ENCODE data around the gene PTPN4.

Gene PTPN4

GRCh38 chr2:119730671-119731177, 29.0 kb upstream of the PTPN4 start:
- in situ Hi-C loops (cut with MboI; ENCODE audit: low sequenced_read_pairs): no loop called here

DNA sequence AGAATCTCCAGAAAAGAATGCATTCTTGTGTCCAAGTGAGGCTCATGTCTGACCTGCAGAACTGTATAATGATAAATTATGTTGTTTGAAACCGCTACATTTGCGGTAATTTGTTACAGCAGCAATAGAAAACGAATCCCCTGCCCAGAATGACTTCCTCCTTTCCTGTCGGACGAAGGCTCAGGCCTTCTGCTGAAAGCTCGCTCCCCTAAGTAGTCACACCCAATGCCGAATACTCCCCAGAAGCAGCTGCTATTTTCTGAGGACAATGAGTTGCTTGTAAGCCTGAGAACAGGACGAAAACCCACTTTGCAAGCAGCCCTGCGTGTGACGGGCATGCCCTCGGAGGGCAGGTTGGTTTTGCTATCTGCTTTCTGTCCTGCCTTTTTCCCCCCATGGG, 27.7 kb upstream of the PTPN4 start:
- in situ Hi-C loops (cut with MboI; ENCODE audit: low sequenced_read_pairs): no loop called here

GRCh38 chr2:119732601-119733164, 27.0 kb upstream of the PTPN4 start:
- in situ Hi-C loops (cut with MboI; ENCODE audit: low sequenced_read_pairs): no loop called here

DNA sequence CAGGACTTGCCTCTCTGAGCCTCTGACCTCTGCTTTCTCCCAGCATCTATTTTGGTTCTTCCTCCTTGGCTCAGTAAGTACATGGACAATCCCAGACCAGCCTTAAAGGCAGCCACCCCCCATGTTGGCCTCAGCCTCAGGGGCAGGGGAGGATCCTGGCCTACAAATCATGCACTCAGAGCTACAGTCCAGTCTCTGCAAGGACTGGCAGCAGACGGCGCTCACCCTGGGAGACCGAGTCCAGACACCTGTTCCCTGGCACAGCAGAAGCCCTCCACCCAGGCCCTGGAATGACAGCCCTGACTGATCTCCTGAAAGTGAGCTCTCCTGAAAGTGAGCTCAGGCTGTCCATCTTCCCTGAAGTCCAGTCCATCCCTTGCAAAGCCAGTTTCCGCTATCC, 25.7 kb upstream of the PTPN4 start:
- in situ Hi-C loops (cut with MboI; ENCODE audit: low sequenced_read_pairs): no loop called here

DNA sequence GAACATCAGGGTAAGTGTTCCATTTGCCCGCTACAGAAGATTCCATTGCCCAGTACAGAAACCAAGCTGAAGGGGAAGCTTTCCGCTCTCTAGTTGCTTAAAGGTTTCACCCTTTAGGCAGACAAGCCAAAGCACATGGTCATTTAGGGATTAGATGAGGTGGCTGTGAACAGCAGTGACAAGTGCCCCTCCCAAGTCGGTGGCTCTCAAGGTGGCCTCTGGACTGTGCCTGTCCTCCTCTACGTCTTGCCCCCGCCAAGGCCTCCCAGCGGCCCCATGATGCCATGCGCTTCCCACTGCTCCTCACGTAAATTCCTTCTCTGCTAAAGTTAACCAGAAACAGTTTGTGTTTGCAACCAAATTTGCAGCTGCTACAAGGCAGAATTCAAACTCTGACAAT, 24.2 kb upstream of the PTPN4 start:
- in situ Hi-C loops (cut with MboI; ENCODE audit: low sequenced_read_pairs): no loop called here

- in situ Hi-C loops (cut with MboI; ENCODE audit: low sequenced_read_pairs): no loop called here
These were observed 23.7 kb upstream of the PTPN4 start for GRCh38 chr2:119736021-119736420.

GRCh38 chr2:119739580-119740255, 20.0 kb upstream of the PTPN4 start:
- in situ Hi-C loops (cut with MboI; ENCODE audit: low sequenced_read_pairs): no loop called here

GRCh38 chr2:119741001-119741400, 18.7 kb upstream of the PTPN4 start:
- in situ Hi-C loops (cut with MboI; ENCODE audit: low sequenced_read_pairs): no loop called here

GRCh38 chr2:119741868-119742267, 17.9 kb upstream of the PTPN4 start:
- in situ Hi-C loops (cut with MboI; ENCODE audit: low sequenced_read_pairs): no loop called here

- in situ Hi-C loops (cut with MboI; ENCODE audit: low sequenced_read_pairs): no loop called here
These were observed 15.3 kb upstream of the PTPN4 start for GRCh38 chr2:119744335-119744939.

DNA sequence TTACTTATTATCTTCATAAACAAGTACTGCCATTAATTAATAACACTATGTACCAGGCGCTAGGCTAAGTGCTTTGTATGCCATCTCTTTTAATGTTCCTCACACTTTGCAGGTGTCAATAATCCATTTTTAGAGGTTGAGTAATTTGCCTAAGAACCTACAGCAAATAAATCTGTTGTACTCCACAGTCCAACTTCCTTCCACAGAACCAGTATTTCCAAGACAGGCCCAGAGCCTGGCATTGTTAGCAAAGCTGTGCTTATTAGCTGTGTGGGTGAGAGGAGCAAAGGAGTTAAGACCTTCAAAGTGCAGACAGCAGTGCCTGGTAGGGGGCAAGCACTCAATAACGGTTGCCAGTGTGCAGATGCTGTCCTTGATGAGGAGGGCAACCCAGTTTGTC, 14.2 kb upstream of the PTPN4 start:
- in situ Hi-C loops (cut with MboI; ENCODE audit: low sequenced_read_pairs): no loop called here

- in situ Hi-C loops (cut with MboI; ENCODE audit: low sequenced_read_pairs): no loop called here
These were observed 12.7 kb upstream of the PTPN4 start for GRCh38 chr2:119746836-119747686.

DNA sequence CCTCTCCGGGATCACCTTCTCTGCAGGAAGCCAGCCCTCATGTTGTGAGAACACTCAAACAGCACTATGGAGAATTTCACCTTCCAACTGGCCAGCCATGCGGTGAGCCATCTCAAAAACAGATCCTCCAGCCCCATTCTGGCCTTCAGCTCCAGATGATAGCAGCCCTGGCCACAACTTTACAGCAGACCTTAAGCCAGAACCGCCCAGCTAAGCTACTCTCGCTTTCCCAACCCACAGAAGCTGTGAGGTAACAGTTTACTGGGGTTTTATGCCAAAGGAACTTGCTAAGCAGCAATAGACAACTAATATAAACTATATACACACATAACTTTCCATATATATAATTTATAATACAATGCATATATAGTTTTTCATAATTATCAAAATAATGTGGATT, 11.6 kb upstream of the PTPN4 start:
- in situ Hi-C loops (cut with MboI; ENCODE audit: low sequenced_read_pairs): no loop called here

- in situ Hi-C loops (cut with MboI; ENCODE audit: low sequenced_read_pairs): no loop called here
These were observed 10.2 kb upstream of the PTPN4 start for GRCh38 chr2:119749477-119750012.

DNA sequence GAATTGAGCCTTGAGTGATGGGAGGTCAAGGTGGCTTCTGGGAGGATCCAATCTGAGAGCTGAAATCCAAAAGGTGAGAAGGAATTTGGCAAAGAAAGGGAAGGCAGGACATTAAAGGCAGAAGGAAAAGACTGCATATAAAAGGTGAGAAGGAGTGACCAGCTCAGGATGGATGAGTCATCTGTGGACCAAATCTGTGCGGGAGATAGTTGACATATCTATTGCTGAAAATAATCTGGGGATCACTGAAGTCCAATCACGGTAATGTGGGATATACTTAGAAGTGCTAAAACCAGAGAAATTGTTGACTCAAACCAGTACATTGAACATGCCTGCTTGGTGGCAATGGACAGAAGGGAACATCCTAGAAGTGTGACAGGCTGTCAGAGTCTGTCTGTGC, 8.0 kb upstream of the PTPN4 start:
- in situ Hi-C loops (cut with MboI; ENCODE audit: low sequenced_read_pairs): no loop called here

- in situ Hi-C loops (cut with MboI; ENCODE audit: low sequenced_read_pairs): no loop called here
These were observed 6.4 kb upstream of the PTPN4 start for GRCh38 chr2:119753041-119753929.

DNA sequence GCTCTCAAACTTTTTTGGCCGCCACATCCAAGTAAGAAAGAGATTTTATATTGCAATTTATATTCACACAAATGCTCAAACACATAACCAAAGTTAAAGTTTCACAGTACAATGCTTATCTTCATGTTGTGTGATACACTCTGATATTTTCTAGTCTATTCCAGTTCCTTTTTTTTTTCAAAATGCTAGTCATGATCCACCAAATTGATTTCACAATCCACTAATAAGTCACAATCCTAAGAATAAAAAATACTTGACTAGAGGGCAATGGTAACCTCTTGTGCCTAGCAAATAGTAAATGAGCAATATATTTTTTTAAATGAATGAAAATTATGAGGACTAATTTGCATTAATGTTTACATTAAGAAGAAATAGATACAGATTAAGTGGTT, 5.8 kb upstream of the PTPN4 start:
- in situ Hi-C loops (cut with MboI; ENCODE audit: low sequenced_read_pairs): no loop called here

DNA sequence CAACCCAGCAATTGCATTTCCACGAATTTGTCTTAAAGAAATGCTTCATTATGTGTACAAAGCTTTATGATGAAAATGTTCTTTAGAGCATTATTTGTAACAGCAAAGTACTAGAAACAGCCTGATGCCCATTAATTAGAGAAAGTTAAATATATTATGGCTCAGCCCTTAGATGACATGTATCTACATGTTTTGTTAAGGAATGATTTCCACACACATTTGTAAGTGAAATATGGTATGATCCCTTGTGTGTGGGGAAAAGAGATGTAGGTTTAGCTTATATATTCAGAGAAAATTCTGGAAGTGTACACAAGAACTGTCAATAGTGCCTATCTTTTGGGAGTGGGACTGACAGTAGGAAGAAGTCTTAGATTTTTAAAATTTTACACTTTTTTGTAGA, 3.8 kb upstream of the PTPN4 start:
- in situ Hi-C loops (cut with MboI; ENCODE audit: low sequenced_read_pairs): no loop called here

DNA sequence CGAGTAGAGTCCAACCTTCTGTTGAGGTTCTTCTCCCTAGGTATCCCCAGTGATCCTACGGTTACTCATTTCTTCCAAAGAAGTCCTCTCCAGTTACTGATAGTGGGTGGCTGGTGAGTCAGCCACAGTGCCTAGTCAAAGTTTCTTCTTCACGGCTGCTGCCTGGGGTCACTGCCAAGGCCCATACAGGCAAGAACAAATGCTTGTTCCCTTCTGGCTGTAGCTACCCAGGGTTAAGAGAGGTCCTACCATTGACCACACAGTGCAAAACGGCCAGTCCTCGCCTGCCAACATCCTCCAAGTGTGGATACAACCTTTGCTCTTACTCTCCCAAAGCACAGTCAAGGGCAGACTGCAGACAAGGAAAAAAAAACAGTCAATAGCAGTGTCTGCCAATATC, 2.9 kb upstream of the PTPN4 start:
- in situ Hi-C loops (cut with MboI; ENCODE audit: low sequenced_read_pairs): no loop called here

DNA sequence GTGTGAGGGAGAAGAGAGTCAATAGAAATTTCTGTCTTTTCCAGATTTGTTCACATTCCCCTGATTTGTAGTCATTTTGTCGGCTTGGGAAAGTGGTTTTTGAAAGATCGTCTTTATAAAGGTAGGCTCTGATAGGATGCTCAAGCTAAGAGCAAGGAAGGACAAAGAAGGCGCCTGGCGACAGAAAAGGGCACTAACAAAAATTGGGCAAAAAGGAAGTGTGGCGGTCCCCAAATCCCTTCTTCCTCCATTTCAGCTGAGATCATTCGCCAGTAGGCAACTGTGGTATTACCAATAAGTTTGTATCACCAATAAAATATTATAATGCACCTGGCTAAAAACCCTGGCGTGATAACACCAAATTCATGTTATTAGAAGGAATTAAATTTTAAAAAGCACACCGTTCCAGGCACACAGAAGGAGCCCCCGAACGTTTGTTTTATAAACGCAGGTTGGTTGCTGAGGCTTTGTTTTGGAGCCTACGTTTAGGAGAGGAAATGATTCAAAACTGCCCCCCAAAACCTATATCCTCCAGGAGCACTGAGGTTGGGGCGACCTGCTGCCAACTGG, 756 bp upstream of the PTPN4 start:
- in situ Hi-C loops (cut with MboI; ENCODE audit: low sequenced_read_pairs): no loop called here
